ENCODE results near the gene GYPC.

GRCh38 chr2:126725580-126725979 is 69.6 kb downstream of the GYPC start:
- TF ChIP-seq, protein P1, sequence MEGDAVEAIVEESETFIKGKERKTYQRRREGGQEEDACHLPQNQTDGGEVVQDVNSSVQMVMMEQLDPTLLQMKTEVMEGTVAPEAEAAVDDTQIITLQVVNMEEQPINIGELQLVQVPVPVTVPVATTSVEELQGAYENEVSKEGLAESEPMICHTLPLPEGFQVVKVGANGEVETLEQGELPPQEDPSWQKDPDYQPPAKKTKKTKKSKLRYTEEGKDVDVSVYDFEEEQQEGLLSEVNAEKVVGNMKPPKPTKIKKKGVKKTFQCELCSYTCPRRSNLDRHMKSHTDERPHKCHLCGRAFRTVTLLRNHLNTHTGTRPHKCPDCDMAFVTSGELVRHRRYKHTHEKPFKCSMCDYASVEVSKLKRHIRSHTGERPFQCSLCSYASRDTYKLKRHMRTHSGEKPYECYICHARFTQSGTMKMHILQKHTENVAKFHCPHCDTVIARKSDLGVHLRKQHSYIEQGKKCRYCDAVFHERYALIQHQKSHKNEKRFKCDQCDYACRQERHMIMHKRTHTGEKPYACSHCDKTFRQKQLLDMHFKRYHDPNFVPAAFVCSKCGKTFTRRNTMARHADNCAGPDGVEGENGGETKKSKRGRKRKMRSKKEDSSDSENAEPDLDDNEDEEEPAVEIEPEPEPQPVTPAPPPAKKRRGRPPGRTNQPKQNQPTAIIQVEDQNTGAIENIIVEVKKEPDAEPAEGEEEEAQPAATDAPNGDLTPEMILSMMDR (IDR thresholded peaks at IDR 0.05; ENCODE audit: low read depth, low read length): no peak
- no peak for TF ChIP-seq EZH2phosphoT487 (IDR thresholded peaks at IDR 0.05; ENCODE audit: low read depth)
